Gastrocnemius medialis (tissue), 4 donors: ENCODE results near the gene SZT2. TPM values are rescaled to one million over a fixed set of nuclear protein-coding genes. Genes with fewer than 3 reads are reported as not detected.

Experiments
- ATAC-seq, 2 donors: fragments of 150-250 bp; one replicate each; pipeline ENCODE4 v1.9.1; 2016
- DNase-seq, 2 donors: peaks; one replicate each; pipeline ENCODE4 v3.0.0-alpha.2; 2019
- H3K27ac ChIP-seq, 4 donors: fragments of 200-600 bp; sonication (generic); 1 replicate in 1 of 4; 2 replicates in 3 of 4; pipeline ENCODE4 v1.5.1; 2016 to 2018; ENCODE audit warnings: mild to moderate bottlenecking in 2 of 4, moderate library complexity in 1 of 4
- H3K27me3 ChIP-seq, 3 donors: fragments of 200-600 bp; sonication (generic) in 2 of 3; 1 replicate in 1 of 3; 2 replicates in 2 of 3; pipeline versions ENCODE4 v1.5.1 to v1.6.0; 2016 to 2019; ENCODE audit warnings: mild to moderate bottlenecking in 1 of 3, moderate library complexity in 1 of 3
- H3K36me3 ChIP-seq, 2 donors: fragments of 200-600 bp; sonication (generic) in 1 of 2; one replicate each; pipeline ENCODE4 v1.5.1; 2017 to 2018
- H3K4me1 ChIP-seq, 2 donors: fragments of 200-600 bp; sonication (generic) in 1 of 2; one replicate each; pipeline ENCODE4 v1.5.1; 2016 to 2017; ENCODE audit warnings: mild to moderate bottlenecking in 2 of 2
- H3K4me3 ChIP-seq, 4 donors: fragments of 200-600 bp; sonication (generic) in 3 of 4; 1 replicate in 1 of 4; 2 replicates in 3 of 4; pipeline ENCODE4 v1.5.1; 2016 to 2019; ENCODE audit warnings: mild to moderate bottlenecking in 2 of 4
- H3K9me3 ChIP-seq, 3 donors: fragments of 200-600 bp; sonication (generic) in 2 of 3; 1 replicate in 1 of 3; 2 replicates in 2 of 3; pipeline ENCODE4 v1.5.1; 2016 to 2019
- CTCF ChIP-seq, 5 experiments: fragments of 450-650 bp in 3 of 5; fragments of 200-600 bp in 2 of 5; sonication (generic) in 2 of 5; IDR thresholded peaks in 4 of 5; conservative IDR thresholded peaks in 1 of 5; 1 replicate in 4 of 5; 2 replicates in 1 of 5; pipeline ENCODE4 v1.5.1; 2016 to 2019; ENCODE audit warnings: antibody characterized with exemption in 5 of 5, mild to moderate bottlenecking in 3 of 5, moderate library complexity in 3 of 5
- POLR2A ChIP-seq, 2 donors: fragments of 450-650 bp; IDR thresholded peaks; one replicate each; pipeline ENCODE4 v1.6.1; 2017; ENCODE audit warnings: antibody characterized with exemption in 2 of 2, mild to moderate bottlenecking in 2 of 2, moderate library complexity in 2 of 2
- in situ Hi-C, 4 donors: fragments of 200-750 bp; cut with MboI; loops; one replicate each; pipeline versions ENCODE4 v1.15.0 to v1.8.0; 2017; ENCODE audit warnings: low sequenced_read_pairs in 4 of 4
- intact Hi-C: fragments of 100-400 bp; cut with DNase I; formaldehyde crosslinking; loops from one replicate; pipeline ENCODE4 v1.15.1; 2023; ENCODE audit warnings: low total_unique reads
- total RNA-seq, 4 donors: library from RNA; depleted of rRNA; stranded (reverse); fragments of >200 nt; gene quantifications; one replicate each; pipeline versions ENCODE4 v1.1.0 to v1.2.3, GENCODE V29; 2016

SZT2 gene
- total RNA-seq, 4 donors from 2014 or later, result 15.9 to 20.9 (median 17.9) TPM

- TF ChIP-seq POLR2A (IDR thresholded peaks at IDR 0.05) (no peak), CTCF (IDR thresholded peaks at IDR 0.05 in 4 of 5, conservative IDR thresholded peaks at IDR 0.05 in 1 of 5) (no peak)
- peaks cover 2 to 56% of the 10 kb centered on the region in 2 donors for H3K36me3 ChIP-seq
- ATAC-seq, result no peak
- H3K9me3 ChIP-seq, result no peaks in the 10 kb centered on the region
- H3K4me3 ChIP-seq, result no peak overlapping the region
- in situ Hi-C loops (loop anchor here in 2 of 4 donors (10.0 kb wide), 2 partner anchors 181 to 191 kb away; no protein-coding TSS in a partner anchor), intact Hi-C loops (no loop called here)
- DNase-seq, result no peak
- H3K4me1 ChIP-seq, result no peaks in the 10 kb centered on the region
- H3K27ac ChIP-seq, result no peak overlapping the region
- no peaks in the 10 kb centered on the region for H3K27me3 ChIP-seq
Measured at GRCh38 chr1:43415901-43416300, 26.2 kb downstream of the SZT2 start.

- no peaks in the 10 kb centered on the region for H3K27me3 ChIP-seq
- no peak overlapping the region for H3K4me3 ChIP-seq
- no peak overlapping the region for H3K27ac ChIP-seq
- intact Hi-C loops, result no loop called here
- no peak for ATAC-seq
- in situ Hi-C loops, result loop anchor here in 2 of 4 donors (10.0 kb wide), 2 partner anchors 184 to 194 kb away; no protein-coding TSS in a partner anchor
- TF ChIP-seq POLR2A (IDR thresholded peaks at IDR 0.05) (no peak), CTCF (IDR thresholded peaks at IDR 0.05 in 4 of 5, conservative IDR thresholded peaks at IDR 0.05 in 1 of 5) (no peak)
- H3K9me3 ChIP-seq, result no peaks in the 10 kb centered on the region
- no peaks in the 10 kb centered on the region for H3K4me1 ChIP-seq
- peaks cover 2 to 82% of the 10 kb centered on the region in 2 donors for H3K36me3 ChIP-seq
- DNase-seq, result no peak
Measured at GRCh38 chr1:43418858-43419257, 29.2 kb downstream of the SZT2 start.

GRCh38 chr1:43419627-43420425, 30.1 kb downstream of the SZT2 start:
- Histone ChIP-seq H3K9me3 (no peaks in the 10 kb centered on the region), H3K4me3 (no peak overlapping the region), H3K27me3 (no peaks in the 10 kb centered on the region), H3K4me1 (no peaks in the 10 kb centered on the region), H3K36me3 (peaks cover 2 to 91% of the 10 kb centered on the region in 2 donors), H3K27ac (no peak overlapping the region)
- DNase-seq (no peak), ATAC-seq (no peak)
- in situ Hi-C loops, result loop anchor here in 2 of 4 donors (10.0 kb wide), 2 partner anchors 185 to 195 kb away; no protein-coding TSS in a partner anchor
- intact Hi-C loops, result no loop called here
- TF ChIP-seq CTCF (IDR thresholded peaks at IDR 0.05 in 4 of 5, conservative IDR thresholded peaks at IDR 0.05 in 1 of 5), result no peak
- TF ChIP-seq POLR2A (IDR thresholded peaks at IDR 0.05), result no peak

GRCh38 chr1:43420874-43421273, 31.2 kb downstream of the SZT2 start:
- no peaks in the 10 kb centered on the region for H3K27me3 ChIP-seq
- ATAC-seq (no peak), DNase-seq (no peak)
- no peak overlapping the region for H3K27ac ChIP-seq
- no peaks in the 10 kb centered on the region for H3K9me3 ChIP-seq
- intact Hi-C loops, result no loop called here
- no peak overlapping the region for H3K4me3 ChIP-seq
- in situ Hi-C loops, result no loop called here
- TF ChIP-seq CTCF (IDR thresholded peaks at IDR 0.05 in 4 of 5, conservative IDR thresholded peaks at IDR 0.05 in 1 of 5) (no peak), POLR2A (IDR thresholded peaks at IDR 0.05) (no peak)
- peaks cover 2 to 96% of the 10 kb centered on the region in 2 donors for H3K36me3 ChIP-seq
- H3K4me1 ChIP-seq, result no peaks in the 10 kb centered on the region
